Peyer's patch (tissue), 4 donors: ENCODE measurements around the gene CLDN7.
A peak's percentile ranks its signal among the peaks of the same experiment; 100 is the strongest.

ENCODE experiments used
- POLR2A ChIP-seq, 2 donors: fragments of 450-650 bp; IDR thresholded peaks; one replicate each; pipeline ENCODE4 v1.5.1; 2017; ENCODE audit warnings: antibody characterized with exemption in 2 of 2, mild to moderate bottlenecking in 2 of 2, moderate library complexity in 2 of 2
- TF ChIP-seq, protein P1 (sequence below), 6 experiments: fragments of 450-650 bp in 4 of 6; fragments of 200-600 bp in 2 of 6; sonication (generic) in 1 of 6; IDR thresholded peaks; one replicate each; pipeline ENCODE4 v1.5.1; 2017 to 2019; ENCODE audit warnings: antibody characterized with exemption in 6 of 6, mild to moderate bottlenecking in 3 of 6, moderate library complexity in 1 of 6

DNA sequence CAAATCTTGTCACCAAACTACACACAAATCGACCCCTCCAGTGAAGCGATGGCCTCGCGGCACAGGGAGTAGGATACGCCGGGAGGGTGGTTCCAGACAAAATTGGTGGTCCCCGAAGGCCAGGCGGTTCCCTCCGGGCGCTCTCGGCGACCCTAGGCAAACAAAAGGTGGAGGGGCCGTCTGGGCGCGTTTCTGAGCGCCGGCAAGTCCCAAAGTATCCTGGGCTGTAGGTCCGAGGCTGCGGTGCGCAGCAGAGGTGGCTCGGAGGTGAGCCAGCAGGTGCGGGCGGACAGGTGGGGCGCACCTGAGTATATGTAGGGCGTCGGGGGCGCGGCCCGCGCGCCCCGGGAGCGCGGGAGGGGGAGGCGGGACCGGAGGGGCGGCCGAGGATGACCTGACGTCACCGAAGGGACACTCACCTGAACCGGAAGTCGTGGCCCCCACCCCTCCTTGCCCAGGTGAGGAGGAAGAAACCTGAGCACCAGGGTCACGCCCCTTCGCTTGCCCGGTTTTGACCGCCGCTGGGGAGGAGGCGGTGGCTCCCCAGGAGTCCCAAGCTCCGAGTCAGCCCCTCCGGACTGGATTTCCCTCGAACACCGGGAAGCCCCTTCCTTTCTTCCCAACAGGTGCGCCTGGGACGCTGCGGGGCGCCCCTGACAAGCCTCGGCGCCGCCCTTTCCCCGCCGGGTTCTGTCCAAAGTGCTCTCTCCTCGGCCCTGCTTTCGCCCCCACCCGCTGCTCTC, at the start of gene CLDN7:
- TF ChIP-seq, protein P1, sequence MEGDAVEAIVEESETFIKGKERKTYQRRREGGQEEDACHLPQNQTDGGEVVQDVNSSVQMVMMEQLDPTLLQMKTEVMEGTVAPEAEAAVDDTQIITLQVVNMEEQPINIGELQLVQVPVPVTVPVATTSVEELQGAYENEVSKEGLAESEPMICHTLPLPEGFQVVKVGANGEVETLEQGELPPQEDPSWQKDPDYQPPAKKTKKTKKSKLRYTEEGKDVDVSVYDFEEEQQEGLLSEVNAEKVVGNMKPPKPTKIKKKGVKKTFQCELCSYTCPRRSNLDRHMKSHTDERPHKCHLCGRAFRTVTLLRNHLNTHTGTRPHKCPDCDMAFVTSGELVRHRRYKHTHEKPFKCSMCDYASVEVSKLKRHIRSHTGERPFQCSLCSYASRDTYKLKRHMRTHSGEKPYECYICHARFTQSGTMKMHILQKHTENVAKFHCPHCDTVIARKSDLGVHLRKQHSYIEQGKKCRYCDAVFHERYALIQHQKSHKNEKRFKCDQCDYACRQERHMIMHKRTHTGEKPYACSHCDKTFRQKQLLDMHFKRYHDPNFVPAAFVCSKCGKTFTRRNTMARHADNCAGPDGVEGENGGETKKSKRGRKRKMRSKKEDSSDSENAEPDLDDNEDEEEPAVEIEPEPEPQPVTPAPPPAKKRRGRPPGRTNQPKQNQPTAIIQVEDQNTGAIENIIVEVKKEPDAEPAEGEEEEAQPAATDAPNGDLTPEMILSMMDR (IDR thresholded peaks at IDR 0.05): peak in 3 of 6 experiments; percentile 32 to 51 (median 43)
- peak; percentile 98 for TF ChIP-seq POLR2A (IDR thresholded peaks at IDR 0.05)
